ENCODE measurements around the gene CARNS1. TPM values are rescaled to one million over a fixed set of nuclear protein-coding genes. Genes with fewer than 3 reads are reported as not detected.
A peak's percentile ranks its signal among the peaks of the same experiment; 100 is the strongest.

The CARNS1 gene
- total RNA-seq, 1 experiment from 2014 or later = 1.1 TPM

DNA sequence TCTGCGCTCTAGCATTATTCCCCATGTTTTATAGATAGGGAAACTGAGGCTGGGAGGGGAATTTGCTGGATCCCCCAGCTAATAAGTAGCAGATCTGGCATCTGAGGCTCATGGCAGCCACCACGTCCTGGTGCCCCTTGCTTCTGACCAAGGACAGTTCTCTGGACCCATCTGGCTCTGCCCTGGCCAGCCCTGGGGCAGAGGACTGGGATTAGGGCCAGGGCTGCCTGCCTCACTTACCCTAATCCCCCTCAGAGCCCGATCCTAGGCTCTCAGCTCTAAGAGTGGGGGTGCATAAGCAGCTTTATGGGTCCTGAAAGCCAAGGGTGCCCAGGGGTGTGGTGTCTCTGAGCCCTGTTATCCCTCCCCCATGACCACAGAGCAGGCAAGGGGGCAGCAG is 39.6 kb downstream of the CARNS1 start, which contains the start of gene CABP4:
Gene CABP4, plus strand, starts transcription at position 301 of the 400 bp plus-strand sequence. Its CDS starts 70 bp downstream, at position 371.
- H3K27ac ChIP-seq (ENCODE audit: insufficient read length, low read depth, low read length) = no peak within 1 kb of the TSS
- H3K4me3 Mint-ChIP-seq = no peak within 1 kb of the TSS
- no peak within 1 kb of the TSS for H3K18ac ChIP-seq (ENCODE audit: insufficient read length, low read depth, low read length)
- no peaks in the 10 kb centered on the region for H3K4me1 ChIP-seq (ENCODE audit: insufficient read depth, low read length)
- no peak within 1 kb of the TSS for H2BK12ac ChIP-seq (ENCODE audit: insufficient read length, low read depth, low read length)
- H4K20me1 ChIP-seq (ENCODE audit: control insufficient read depth, insufficient read depth, insufficient read length) = no peaks in the 10 kb centered on the region
- H2BK120ac ChIP-seq (ENCODE audit: low read depth, low read length, poor library complexity, severe bottlenecking) = no peak within 1 kb of the TSS
- no peak within 1 kb of the TSS for H4K5ac ChIP-seq (ENCODE audit: insufficient read length, low read depth, low read length)
- WGBS (ENCODE audit: extremely low coverage, insufficient read length, low lambda C conversion rate) = no CpG with 5 or more reads among the region's 3 CpGs
- no peak within 1 kb of the TSS for H3K4ac ChIP-seq (ENCODE audit: low read depth, low read length)
- DNase-seq = no peak
- H3K27me3 Mint-ChIP-seq (ENCODE audit: low read depth) = peaks cover 15% of the 10 kb centered on the region
- H3K4me1 Mint-ChIP-seq = 0 out of 4 replicates have a peak, but pooled peaks cover 0 to 4% of the 10 kb centered on the region in 2 experiments
- H3K9me3 ChIP-seq (ENCODE audit: control insufficient read depth, low read depth, low read length) = no peaks in the 10 kb centered on the region
- H3K56ac ChIP-seq (ENCODE audit: insufficient read length, low read depth, low read length) = no peak within 1 kb of the TSS
- no peak within 1 kb of the TSS for H2BK20ac ChIP-seq (ENCODE audit: low read depth, low read length, poor library complexity, severe bottlenecking)
- TF ChIP-seq, protein P1, sequence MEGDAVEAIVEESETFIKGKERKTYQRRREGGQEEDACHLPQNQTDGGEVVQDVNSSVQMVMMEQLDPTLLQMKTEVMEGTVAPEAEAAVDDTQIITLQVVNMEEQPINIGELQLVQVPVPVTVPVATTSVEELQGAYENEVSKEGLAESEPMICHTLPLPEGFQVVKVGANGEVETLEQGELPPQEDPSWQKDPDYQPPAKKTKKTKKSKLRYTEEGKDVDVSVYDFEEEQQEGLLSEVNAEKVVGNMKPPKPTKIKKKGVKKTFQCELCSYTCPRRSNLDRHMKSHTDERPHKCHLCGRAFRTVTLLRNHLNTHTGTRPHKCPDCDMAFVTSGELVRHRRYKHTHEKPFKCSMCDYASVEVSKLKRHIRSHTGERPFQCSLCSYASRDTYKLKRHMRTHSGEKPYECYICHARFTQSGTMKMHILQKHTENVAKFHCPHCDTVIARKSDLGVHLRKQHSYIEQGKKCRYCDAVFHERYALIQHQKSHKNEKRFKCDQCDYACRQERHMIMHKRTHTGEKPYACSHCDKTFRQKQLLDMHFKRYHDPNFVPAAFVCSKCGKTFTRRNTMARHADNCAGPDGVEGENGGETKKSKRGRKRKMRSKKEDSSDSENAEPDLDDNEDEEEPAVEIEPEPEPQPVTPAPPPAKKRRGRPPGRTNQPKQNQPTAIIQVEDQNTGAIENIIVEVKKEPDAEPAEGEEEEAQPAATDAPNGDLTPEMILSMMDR (conservative IDR thresholded peaks at IDR 0.05) = no peak
- peaks cover 5% of the 10 kb centered on the region for H3K23me2 ChIP-seq (ENCODE audit: insufficient read length, low read depth, low read length, poor library complexity, severe bottlenecking)
- H3K27me3 ChIP-seq (ENCODE audit: insufficient read depth, low read length) = no peaks in the 10 kb centered on the region
- no peak within 1 kb of the TSS for H4K8ac ChIP-seq (replicated peaks; ENCODE audit: insufficient read length, low read depth, low read length)
- H3K27ac Mint-ChIP-seq = peak within 1 kb of the TSS in 1 of 3 experiments; percentile 72; a peak in 2 of 7 replicates
- no peak within 1 kb of the TSS for H3K14ac ChIP-seq (ENCODE audit: insufficient read depth, low read length)
- H3K23ac ChIP-seq (ENCODE audit: insufficient read length, low read depth, low read length) = no peak within 1 kb of the TSS
- H3K36me3 Mint-ChIP-seq (ENCODE audit: insufficient read depth in 1 of 3, low read depth in 3 of 3) = no peaks in the 10 kb centered on the region
- no peak within 1 kb of the TSS for H2BK5ac ChIP-seq (ENCODE audit: insufficient read length, low read length)
- H2AK5ac ChIP-seq (ENCODE audit: insufficient read length, low read length) = no peak within 1 kb of the TSS
- H3K79me1 ChIP-seq (ENCODE audit: insufficient read depth, low read depth, low read length, poor library complexity, severe bottlenecking) = no peaks in the 10 kb centered on the region
- H2BK15ac ChIP-seq (ENCODE audit: low read depth, low read length) = peak within 1 kb of the TSS; percentile 49; the same call in 1 of the 2 replicates
- H3T11ph ChIP-seq (ENCODE audit: low read length) = no peak within 1 kb of the TSS
- H2AFZ ChIP-seq (ENCODE audit: low read length) = no peak within 1 kb of the TSS
- no peaks in the 10 kb centered on the region; a peak in 1 of 5 replicates for H3K9me3 Mint-ChIP-seq
- no peak within 1 kb of the TSS for H4K91ac ChIP-seq (ENCODE audit: insufficient read length, low read depth, low read length)
- no peak within 1 kb of the TSS for H3K4me2 ChIP-seq (ENCODE audit: insufficient read depth, insufficient read length, low read length)
- no peak within 1 kb of the TSS for H3K9ac ChIP-seq (ENCODE audit: extremely low read depth, insufficient read length, low read length)
- H3K79me2 ChIP-seq (ENCODE audit: insufficient read depth, low read length) = no peaks in the 10 kb centered on the region
